Mesenchymal stem cell (in vitro differentiated cells and primary cell): ENCODE data around the gene IGSF21.

ENCODE experiments used
- DNase-seq: peaks from one replicate; pipeline ENCODE4 v3.0.0-alpha.2; 2013
- H2AFZ ChIP-seq: one replicate; pipeline ENCODE4 v1.6.1; 2013; ENCODE audit warnings: low read depth, mild to moderate bottlenecking, control low read depth, inconsistent platforms, low read length, moderate library complexity
- H2AK5ac ChIP-seq: 2 replicates; pipeline ENCODE4 v1.6.1; 2013; ENCODE audit warnings: low read length, moderate library complexity, mild to moderate bottlenecking, inconsistent platforms; ENCODE audit not compliant: severe bottlenecking
- H2BK120ac ChIP-seq: one replicate; pipeline ENCODE4 v1.6.1; 2013; ENCODE audit warnings: low read depth, mild to moderate bottlenecking, inconsistent platforms, low read length, moderate library complexity
- H2BK12ac ChIP-seq, 2 experiments: one replicate each; pipeline ENCODE4 v1.6.1; 2013; ENCODE audit warnings: inconsistent platforms in 2 of 2, low read length in 2 of 2, mild to moderate bottlenecking in 2 of 2, moderate library complexity in 2 of 2, control low read depth in 1 of 2
- H2BK15ac ChIP-seq: one replicate; pipeline ENCODE4 v1.6.1; 2013; ENCODE audit warnings: mild to moderate bottlenecking, low read depth, inconsistent platforms; ENCODE audit not compliant: poor library complexity, severe bottlenecking
- H2BK5ac ChIP-seq: 2 replicates; pipeline ENCODE4 v1.6.1; 2013; ENCODE audit warnings: low read depth, mild to moderate bottlenecking, low read length, control low read depth, inconsistent platforms; ENCODE audit not compliant: poor library complexity, severe bottlenecking
- H3K14ac ChIP-seq, 2 experiments: one replicate each; pipeline ENCODE4 v1.6.1; 2013; ENCODE audit warnings: inconsistent platforms in 2 of 2, low read length in 2 of 2, control low read depth in 1 of 2, mild to moderate bottlenecking in 1 of 2, moderate library complexity in 1 of 2
- H3K18ac ChIP-seq, 2 experiments: one replicate each; pipeline ENCODE4 v1.6.1; 2013; ENCODE audit warnings: inconsistent platforms in 2 of 2, low read length in 2 of 2, control low read depth in 1 of 2, low read depth in 1 of 2, mild to moderate bottlenecking in 1 of 2
- H3K23ac ChIP-seq, 2 experiments: one replicate each; pipeline ENCODE4 v1.6.1; 2013; ENCODE audit warnings: inconsistent platforms in 2 of 2, low read length in 2 of 2, mild to moderate bottlenecking in 2 of 2, moderate library complexity in 2 of 2, control low read depth in 1 of 2
- H3K27ac ChIP-seq: 2 replicates; pipeline ENCODE4 v1.5.1; 2013; ENCODE audit warnings: mild to moderate bottlenecking, moderate library complexity, low read length, control low read depth, inconsistent platforms; ENCODE audit not compliant: poor library complexity, severe bottlenecking
- H3K27me3 ChIP-seq, 2 experiments: 2 replicates each; pipeline versions ENCODE4 v1.6.1 to v1.7.0; 2013; ENCODE audit warnings: low read length in 2 of 2, mild to moderate bottlenecking in 2 of 2, moderate library complexity in 2 of 2, control low read depth in 1 of 2, inconsistent platforms in 1 of 2; ENCODE audit not compliant: control insufficient read depth in 1 of 2, insufficient read depth in 1 of 2
- H3K36me3 ChIP-seq, 2 experiments: 2 replicates each; pipeline versions ENCODE4 v1.6.1 to v1.7.0; 2013; ENCODE audit warnings: low read length in 2 of 2, control low read depth in 1 of 2, inconsistent platforms in 1 of 2, low read depth in 1 of 2, mild to moderate bottlenecking in 1 of 2; ENCODE audit not compliant: insufficient read depth in 2 of 2, control insufficient read depth in 1 of 2
- H3K4ac ChIP-seq, 2 experiments: one replicate each; pipeline ENCODE4 v1.6.1; 2013; ENCODE audit warnings: inconsistent platforms in 2 of 2, low read length in 2 of 2, mild to moderate bottlenecking in 2 of 2, moderate library complexity in 2 of 2, control low read depth in 1 of 2, low read depth in 1 of 2
- H3K4me1 ChIP-seq: 2 replicates; pipeline ENCODE4 v1.6.1; 2013; ENCODE audit warnings: low read depth, low read length, control low read depth; ENCODE audit not compliant: control insufficient read depth, insufficient read depth
- H3K4me2 ChIP-seq: 2 replicates; pipeline ENCODE4 v1.6.1; 2013; ENCODE audit warnings: low read length, mild to moderate bottlenecking, inconsistent platforms; ENCODE audit not compliant: poor library complexity, severe bottlenecking
- H3K4me3 ChIP-seq, 2 experiments: 2 replicates each; pipeline versions ENCODE4 v1.5.1 to v1.7.0; 2013; ENCODE audit warnings: low read length in 2 of 2, mild to moderate bottlenecking in 2 of 2, control low read depth in 1 of 2, low read depth in 1 of 2; ENCODE audit not compliant: insufficient read depth in 1 of 2
- H3K79me1 ChIP-seq: replicated peaks from 2 replicates; pipeline ENCODE4 v1.6.1; 2013; ENCODE audit warnings: mild to moderate bottlenecking, control low read depth, low read length, inconsistent platforms; ENCODE audit not compliant: poor library complexity, severe bottlenecking
- H3K9ac ChIP-seq: 2 replicates; pipeline ENCODE4 v1.7.0; 2013; ENCODE audit warnings: mild to moderate bottlenecking, low read length, moderate library complexity
- H3K9me3 ChIP-seq: 2 replicates; pipeline ENCODE4 v1.7.0; 2013; ENCODE audit warnings: mild to moderate bottlenecking, low read length; ENCODE audit not compliant: control insufficient read depth
- H4K8ac ChIP-seq: one replicate; pipeline ENCODE4 v1.6.1; 2013; ENCODE audit warnings: inconsistent platforms, mild to moderate bottlenecking, low read length, moderate library complexity
- H4K91ac ChIP-seq: one replicate; pipeline ENCODE4 v1.6.1; 2013; ENCODE audit warnings: mild to moderate bottlenecking, low read length, inconsistent platforms
- WGBS: methylation state at CpG from one replicate; pipeline ENCODE4 v1.1.7; 2013; ENCODE audit warnings: mixed read lengths; 5-methylcytosine and 5-hydroxymethylcytosine counted together

The IGSF21 gene

GRCh38 chr1:18132022-18132710 is 24.6 kb downstream of the IGSF21 start:
- H2BK12ac ChIP-seq: no peak overlapping the region
- H3K4me1 ChIP-seq: no peaks in the 10 kb centered on the region
- no peak overlapping the region for H2BK15ac ChIP-seq
- no peak overlapping the region for H2BK120ac ChIP-seq
- H2AFZ ChIP-seq: no peak overlapping the region
- no peak overlapping the region for H3K23ac ChIP-seq
- no peaks in the 10 kb centered on the region for H3K79me1 ChIP-seq
- no peak overlapping the region for H3K4me2 ChIP-seq
- no peak overlapping the region for H4K8ac ChIP-seq
- no peak overlapping the region for H3K14ac ChIP-seq
- H2BK5ac ChIP-seq: no peak overlapping the region
- H3K9me3 ChIP-seq: no peaks in the 10 kb centered on the region
- WGBS: 76% methylated on average over 2 of the region's 2 CpGs
- no peak overlapping the region for H3K27ac ChIP-seq
- no peak overlapping the region for H3K4ac ChIP-seq
- DNase-seq: no peak
- peaks cover 0 to 66% of the 10 kb centered on the region in 2 experiments for H3K27me3 ChIP-seq
- H3K18ac ChIP-seq: no peak overlapping the region
- no peak overlapping the region for H2AK5ac ChIP-seq
- H3K36me3 ChIP-seq: no peaks in the 10 kb centered on the region
- no peak overlapping the region for H3K4me3 ChIP-seq
- H3K9ac ChIP-seq: no peak overlapping the region
- H4K91ac ChIP-seq: no peak overlapping the region

GRCh38 chr1:18132711-18133541 is 25.3 kb downstream of the IGSF21 start:
- no peak overlapping the region for H3K4me2 ChIP-seq
- H2BK12ac ChIP-seq: no peak overlapping the region
- no peaks in the 10 kb centered on the region for H3K36me3 ChIP-seq
- H3K27me3 ChIP-seq: peaks cover 0 to 68% of the 10 kb centered on the region in 2 experiments
- H2BK120ac ChIP-seq: no peak overlapping the region
- no peak for DNase-seq
- no peak overlapping the region for H3K14ac ChIP-seq
- no peak overlapping the region for H2BK5ac ChIP-seq
- H3K9ac ChIP-seq: no peak overlapping the region
- no peak overlapping the region for H3K4ac ChIP-seq
- no peak overlapping the region for H2AFZ ChIP-seq
- no peaks in the 10 kb centered on the region for H3K79me1 ChIP-seq
- no peak overlapping the region for H4K91ac ChIP-seq
- H3K18ac ChIP-seq: no peak overlapping the region
- 65% methylated on average over 14 of the region's 16 CpGs for WGBS
- H3K27ac ChIP-seq: no peak overlapping the region
- H3K4me1 ChIP-seq: no peaks in the 10 kb centered on the region
- no peak overlapping the region for H4K8ac ChIP-seq
- H2AK5ac ChIP-seq: no peak overlapping the region
- H3K23ac ChIP-seq: no peak overlapping the region
- no peaks in the 10 kb centered on the region for H3K9me3 ChIP-seq
- no peak overlapping the region for H2BK15ac ChIP-seq
- H3K4me3 ChIP-seq: no peak overlapping the region

- 60% methylated on average over 6 of the region's 6 CpGs for WGBS
Measured at GRCh38 chr1:18134324-18135046, 26.9 kb downstream of the IGSF21 start.

More at GRCh38 chr1:18134324-18135046, 26.9 kb downstream of the IGSF21 start:
- no peaks in the 10 kb centered on the region for H3K4me1 ChIP-seq
- no peak overlapping the region for H3K4ac ChIP-seq
- no peak overlapping the region for H3K27ac ChIP-seq
- H2AFZ ChIP-seq: no peak overlapping the region
- no peak overlapping the region for H3K4me2 ChIP-seq
- H3K14ac ChIP-seq: no peak overlapping the region
- peaks cover 0 to 67% of the 10 kb centered on the region in 2 experiments for H3K27me3 ChIP-seq
- H3K23ac ChIP-seq: no peak overlapping the region
- no peak overlapping the region for H4K8ac ChIP-seq
- H2AK5ac ChIP-seq: no peak overlapping the region
- H3K9ac ChIP-seq: no peak overlapping the region
- H3K36me3 ChIP-seq: no peaks in the 10 kb centered on the region
- no peaks in the 10 kb centered on the region for H3K79me1 ChIP-seq
- no peaks in the 10 kb centered on the region for H3K9me3 ChIP-seq
- H4K91ac ChIP-seq: no peak overlapping the region
- H2BK120ac ChIP-seq: no peak overlapping the region
- no peak for DNase-seq
- H2BK5ac ChIP-seq: no peak overlapping the region
- no peak overlapping the region for H3K18ac ChIP-seq
- no peak overlapping the region for H3K4me3 ChIP-seq
- H2BK15ac ChIP-seq: no peak overlapping the region
- no peak overlapping the region for H2BK12ac ChIP-seq
